NCI-H1417 (cell line): ENCODE measurements around the gene UNG.

ENCODE experiments used
- DNase-seq, 3 experiments: peaks; one replicate each; lab custom pipeline; 2025; lab: John Stamatoyannopoulos, UW

Gene UNG

DNA sequence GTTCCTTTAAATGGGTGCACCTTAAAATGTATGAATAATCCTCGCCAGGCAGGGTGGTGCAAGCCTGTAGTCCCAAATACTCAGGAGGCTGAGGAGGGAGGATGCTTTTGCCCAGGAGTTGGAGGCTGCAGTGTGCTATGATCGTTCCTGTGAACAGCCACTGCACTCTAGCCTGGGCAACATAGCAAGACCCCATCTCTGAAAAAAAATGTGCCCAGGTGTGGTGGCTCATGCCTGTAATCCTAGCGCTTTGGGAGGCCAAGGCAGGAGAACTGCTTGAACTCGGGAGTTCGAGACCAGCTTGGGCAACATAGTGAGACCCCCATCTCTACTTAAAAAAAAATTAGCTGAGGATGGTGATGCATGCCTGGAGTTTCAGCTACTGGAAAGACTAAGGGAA, 58.6 kb downstream of the UNG start:
- no peak for DNase-seq

DNA sequence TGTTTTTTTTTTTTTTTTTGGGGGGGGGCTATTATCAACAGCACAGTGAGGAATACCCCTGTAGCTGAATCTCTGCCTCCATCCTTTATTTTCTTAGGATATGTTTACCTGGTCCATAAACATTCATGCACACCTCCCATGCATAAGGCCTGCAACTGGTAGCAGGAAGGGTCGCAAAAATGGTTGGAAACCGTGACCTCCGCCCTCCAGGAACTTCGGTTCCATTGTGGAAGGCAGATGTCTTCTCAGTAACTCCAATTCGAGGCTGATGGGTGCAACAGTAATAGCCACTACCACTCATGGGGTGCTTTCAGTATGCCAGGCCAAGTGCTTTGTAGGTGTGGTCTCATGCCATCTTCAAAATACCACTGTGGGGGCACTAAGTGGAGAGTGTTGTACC, 59.2 kb downstream of the UNG start:
- no peak for DNase-seq

DNA sequence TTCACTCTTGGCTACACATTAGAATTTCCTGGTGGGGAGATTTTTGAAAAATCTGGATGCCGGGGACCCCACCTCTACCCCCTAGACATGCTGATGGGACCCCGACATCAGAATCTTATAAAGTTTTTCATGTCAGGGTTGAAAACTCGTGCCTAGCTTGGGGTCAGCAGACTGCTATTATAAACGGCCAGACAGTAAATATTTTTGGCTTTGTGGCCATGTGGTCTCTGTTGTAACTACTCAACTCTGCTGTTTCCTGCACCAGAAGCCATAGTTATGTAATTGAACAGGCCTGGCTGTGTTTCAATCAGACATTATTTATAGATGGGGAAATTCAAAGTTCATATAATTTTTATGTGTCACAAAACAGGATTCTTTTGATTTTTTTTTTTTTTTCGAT, 60.6 kb downstream of the UNG start:
- DNase-seq: no peak

DNA sequence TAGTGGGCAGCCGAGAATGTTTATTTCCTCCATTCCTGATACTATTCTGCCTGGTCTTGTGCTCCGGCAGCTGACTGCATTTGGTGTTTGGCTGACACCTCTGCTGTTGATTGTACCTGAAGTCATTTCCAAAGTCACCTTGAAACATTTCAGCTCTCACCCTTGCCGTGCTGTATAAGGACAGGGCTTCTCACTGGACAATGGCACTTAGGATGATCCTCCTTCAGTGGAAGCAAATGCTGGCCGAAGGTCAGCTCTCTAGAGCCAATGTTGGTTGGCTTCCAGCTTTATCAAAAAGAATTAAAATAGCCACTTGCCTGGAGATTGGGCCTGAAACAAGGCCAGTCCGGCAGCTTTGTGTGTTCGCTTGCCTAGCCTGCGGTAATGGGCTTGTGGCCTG, 63.0 kb downstream of the UNG start:
- no peak for DNase-seq
